ENCODE measurements around the gene TNKS1BP1.
"Not testable (repeated sequence)": the region's sequence is repeated elsewhere in the genome, so short reads cannot be mapped to it uniquely, and the experiment has no call there.

TNKS1BP1 gene

GRCh38 chr11:57283231-57283990 lies 41.3 kb downstream of the TNKS1BP1 start:
- no peak for DNase-seq

DNA sequence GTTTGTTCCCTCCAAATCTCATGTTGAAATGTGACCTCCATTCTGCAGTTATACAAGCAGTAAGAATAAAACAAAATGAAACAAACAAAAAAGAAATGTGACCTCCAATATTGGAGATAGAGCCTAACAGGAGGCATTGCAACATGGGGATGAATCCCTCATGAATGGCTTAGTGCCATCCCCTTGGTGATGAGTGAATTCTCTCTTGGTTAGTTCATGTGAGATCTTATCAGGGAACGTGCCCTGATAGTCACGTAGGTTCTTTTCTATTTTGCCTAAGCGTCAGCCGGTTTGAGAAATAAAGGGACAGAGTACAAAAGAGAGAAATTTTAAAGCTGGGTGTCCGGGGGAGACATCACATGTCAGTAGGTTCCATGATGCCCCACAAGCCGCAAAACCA lies 43.2 kb downstream of the TNKS1BP1 start:
- DNase-seq = not testable (repeated sequence)

DNA sequence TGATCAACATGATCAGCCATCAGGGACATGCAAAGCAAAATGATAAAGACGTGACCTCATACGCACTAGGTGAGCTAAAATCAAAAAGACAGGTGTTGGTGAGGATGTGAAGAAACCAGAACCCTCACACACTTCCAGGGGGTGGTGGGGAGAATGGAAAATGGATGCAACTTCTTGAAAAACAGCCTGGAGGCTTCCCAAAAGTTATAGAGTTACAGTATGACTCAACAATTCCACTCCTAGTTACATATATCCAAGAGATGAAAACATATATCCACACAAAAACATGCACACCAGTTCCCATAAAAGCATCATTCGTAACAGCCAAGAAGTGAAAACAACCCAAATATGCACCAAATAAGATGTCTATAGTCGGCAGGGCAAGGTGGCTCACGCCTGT lies 45.6 kb downstream of the TNKS1BP1 start:
- DNase-seq = no peak

- no peak for DNase-seq
Measured at GRCh38 chr11:57278721-57279095, 46.0 kb downstream of the TNKS1BP1 start.

DNA sequence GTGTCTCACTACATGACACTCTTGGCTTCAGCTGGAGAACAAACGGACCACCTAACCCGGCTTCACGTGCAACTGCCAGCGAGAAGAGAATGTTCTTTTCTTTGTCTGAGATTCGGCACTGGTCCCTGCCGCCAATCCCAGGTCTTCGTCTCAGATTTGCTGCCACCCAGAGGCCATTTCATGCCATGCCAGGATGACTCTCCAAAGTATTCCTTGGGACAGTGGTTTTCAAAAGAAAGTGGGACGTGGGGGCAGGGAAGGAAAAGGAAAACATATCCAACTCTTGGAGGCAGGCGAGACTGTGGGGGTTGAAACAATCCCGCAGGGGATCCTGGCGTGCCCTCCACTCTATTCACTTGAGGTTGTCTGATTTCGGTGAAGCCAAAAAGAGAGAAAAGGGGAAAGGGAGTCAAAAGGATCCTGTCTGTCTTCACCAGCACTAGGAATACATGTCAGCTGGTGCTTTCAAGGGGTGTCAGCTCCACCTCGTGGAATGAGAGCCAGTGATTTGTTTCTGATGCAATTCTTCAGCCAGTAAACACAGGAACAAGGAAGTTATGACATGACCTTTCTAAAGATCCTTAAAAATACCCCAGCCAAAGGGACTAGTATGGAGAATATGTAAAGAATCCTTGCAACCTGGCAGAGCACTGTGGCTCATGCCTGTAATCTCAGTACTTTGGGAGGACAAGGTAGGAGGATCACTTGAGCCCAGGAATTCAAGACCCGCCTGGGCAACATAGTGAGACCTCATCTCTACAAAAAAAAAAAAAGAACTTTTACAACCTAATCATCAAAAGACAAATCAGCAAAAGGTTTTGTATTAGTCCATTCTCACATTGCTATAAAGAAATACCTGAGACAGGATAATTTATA lies 46.7 kb downstream of the TNKS1BP1 start:
- no peak for DNase-seq

GRCh38 chr11:57276971-57277675 lies 47.6 kb downstream of the TNKS1BP1 start:
- no peak for DNase-seq

DNA sequence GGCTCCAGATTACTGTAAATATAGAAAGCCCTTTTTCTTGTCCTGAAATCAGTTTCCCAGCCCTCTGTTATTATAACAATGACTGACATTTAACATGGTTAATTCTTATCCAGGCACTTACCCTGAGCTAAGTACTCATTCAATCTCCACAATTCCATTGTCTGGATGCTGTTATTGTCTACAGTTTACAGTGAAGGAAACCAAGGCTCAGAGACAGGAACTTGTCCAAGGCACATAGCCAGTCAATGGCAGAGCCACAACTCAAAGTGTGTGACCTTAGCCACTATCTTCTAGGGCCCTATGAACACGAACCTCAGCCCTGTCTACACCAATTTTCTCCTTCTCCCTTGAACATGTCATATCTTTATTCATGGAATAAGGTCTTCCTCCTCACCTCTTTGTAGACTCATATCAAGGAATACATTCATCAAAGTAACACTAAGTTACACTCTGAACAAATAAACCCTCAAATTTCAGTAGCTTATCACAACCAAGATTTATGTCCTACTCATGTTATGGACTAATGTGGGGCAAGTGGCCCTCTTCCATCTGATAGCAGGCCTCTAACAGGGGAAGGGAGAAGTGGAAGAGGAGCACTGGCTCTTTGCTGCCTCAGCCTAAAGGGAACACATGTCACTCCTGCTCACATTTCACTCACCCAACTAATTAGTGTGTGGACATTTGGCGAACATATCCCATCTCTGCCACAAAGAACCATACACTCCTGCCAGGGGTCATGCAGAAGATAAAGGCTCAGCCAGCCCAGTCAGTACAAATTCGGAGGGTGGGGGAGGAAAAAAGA lies 48.4 kb downstream of the TNKS1BP1 start:
- DNase-seq = no peak

GRCh38 chr11:57275582-57275981 lies 49.2 kb downstream of the TNKS1BP1 start:
- no peak for DNase-seq

DNA sequence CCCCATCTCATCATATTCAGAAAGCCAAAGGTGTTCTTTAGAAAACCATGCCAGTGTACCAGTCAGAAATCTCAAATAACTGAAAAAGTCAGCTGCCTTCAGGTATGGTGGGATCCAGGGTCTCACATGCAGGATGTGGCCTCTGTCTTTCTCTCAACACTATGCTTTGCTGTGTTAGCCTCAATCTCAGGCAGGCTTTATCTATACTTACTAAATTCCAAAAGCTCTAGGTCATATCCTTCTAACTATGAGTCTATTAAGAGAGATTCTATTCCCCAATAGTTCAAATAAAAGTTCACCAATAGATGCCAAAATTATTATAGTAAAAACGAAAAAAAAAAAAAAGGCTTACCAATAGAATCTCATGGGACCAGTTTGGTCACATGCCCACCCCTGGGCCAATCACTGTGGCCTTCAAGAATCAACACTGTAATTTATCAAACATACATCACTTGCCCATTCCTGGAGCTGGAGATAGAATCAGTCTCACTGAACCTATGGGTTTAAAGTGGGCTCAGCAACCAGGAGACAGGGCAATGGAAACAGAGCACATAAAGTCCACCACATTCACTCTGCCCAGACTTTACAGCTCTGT lies 49.8 kb downstream of the TNKS1BP1 start:
- no peak for DNase-seq

DNA sequence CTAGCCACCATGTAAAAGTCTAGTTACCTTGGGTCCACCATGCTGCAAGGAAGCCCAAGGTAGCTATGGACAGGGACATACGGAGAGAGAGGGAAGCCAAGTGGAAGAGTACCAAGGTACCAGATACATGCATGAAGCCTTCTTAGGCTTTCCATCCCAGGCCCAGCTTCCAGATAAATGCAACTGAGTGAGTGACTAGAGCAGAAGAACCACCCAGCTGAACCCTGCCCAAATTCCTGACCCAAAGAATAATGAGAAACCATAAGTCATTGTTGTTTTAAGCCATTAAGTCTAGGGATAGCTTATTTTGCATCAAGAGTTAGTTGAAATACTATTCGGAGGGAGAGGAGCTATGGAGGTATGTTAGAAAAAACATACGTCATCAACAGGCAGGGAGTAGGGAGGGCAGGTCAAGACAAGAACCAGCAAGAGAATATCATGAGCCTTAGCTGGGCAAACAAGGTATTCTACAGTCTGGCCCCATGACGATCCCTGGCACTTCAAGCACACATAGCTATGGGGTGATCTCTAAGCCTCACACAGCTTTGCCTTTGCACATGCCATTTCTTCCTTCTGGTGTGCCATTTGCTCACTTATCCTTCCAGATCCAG lies 51.2 kb downstream of the TNKS1BP1 start:
- DNase-seq = no peak

GRCh38 chr11:57269571-57270021 lies 55.2 kb downstream of the TNKS1BP1 start:
- no peak for DNase-seq

- DNase-seq = no peak
Measured at GRCh38 chr11:57266157-57266556, 58.6 kb downstream of the TNKS1BP1 start.

GRCh38 chr11:57263351-57263750 lies 61.4 kb downstream of the TNKS1BP1 start:
- DNase-seq = no peak

DNA sequence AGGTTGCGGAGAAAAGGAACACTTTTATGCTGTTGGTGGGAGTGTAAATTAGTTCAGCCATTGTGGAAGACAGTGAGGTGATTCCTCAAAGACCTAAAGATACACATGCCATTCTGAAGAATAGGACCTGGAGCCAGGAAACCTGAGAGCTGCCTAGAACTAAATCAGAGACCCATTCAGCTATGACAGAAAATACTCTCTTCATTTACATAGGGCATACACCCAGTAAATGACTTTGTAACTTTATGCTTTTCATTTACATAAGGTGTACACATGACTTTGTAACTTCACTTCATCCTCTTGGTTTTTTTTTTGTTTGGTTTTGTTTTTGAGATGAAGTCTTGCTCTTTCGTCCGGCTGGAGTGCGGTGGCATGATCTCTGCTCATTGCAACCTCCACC lies 62.6 kb downstream of the TNKS1BP1 start:
- no peak for DNase-seq

GRCh38 chr11:57260937-57261783 lies 63.6 kb downstream of the TNKS1BP1 start:
- no peak for DNase-seq

DNA sequence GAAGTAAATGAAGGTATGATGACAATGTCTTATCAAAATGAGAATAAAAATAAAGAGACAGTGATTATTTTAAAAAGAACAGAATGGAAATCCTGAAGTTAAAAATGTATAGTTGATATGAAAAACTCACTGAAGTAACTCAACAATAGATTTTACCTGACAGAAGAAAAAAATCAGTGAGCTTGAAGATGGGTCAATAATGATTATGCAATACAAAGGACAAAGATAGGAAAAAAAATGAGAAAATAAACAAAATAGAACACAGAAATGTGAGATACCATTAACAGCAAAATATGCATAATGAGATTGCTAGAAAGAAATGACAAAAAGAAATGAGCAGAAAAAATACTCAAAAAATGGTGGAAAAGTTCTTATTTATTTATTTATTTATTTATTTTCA lies 68.6 kb downstream of the TNKS1BP1 start:
- DNase-seq = no peak

GRCh38 chr11:57255618-57256017 lies 69.1 kb downstream of the TNKS1BP1 start:
- no peak for DNase-seq

- DNase-seq = no peak
Measured at GRCh38 chr11:57254631-57255030, 70.1 kb downstream of the TNKS1BP1 start.

DNA sequence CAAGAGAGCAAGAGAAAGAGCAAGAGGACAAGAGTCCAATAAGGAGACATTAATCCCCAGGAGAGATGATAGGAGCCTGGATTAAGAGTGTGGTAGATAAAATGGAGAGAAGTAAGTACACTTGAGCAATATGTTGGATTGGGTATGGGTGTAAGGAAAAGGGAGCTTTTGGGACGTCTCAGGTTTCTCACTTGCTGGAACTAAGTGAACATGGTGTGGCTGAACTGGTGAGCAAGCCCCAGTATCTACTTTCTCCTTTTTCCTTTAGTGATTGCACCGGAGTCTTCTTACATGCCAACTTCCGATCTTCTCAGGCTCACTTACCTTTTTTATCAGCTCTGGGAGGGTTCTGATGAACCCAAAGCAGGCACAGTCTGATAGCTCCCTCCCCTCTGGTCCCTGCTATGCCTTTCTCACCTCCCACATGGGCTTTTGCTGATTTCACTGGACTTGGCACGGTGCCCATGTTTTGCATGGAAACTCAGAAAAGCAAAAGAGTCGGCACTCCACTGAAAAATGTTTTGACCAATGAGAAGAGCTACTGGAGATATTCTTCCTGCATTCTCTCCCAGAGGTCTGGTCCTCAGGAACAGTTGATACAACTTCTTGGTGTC lies 73.2 kb downstream of the TNKS1BP1 start:
- DNase-seq = no peak

DNA sequence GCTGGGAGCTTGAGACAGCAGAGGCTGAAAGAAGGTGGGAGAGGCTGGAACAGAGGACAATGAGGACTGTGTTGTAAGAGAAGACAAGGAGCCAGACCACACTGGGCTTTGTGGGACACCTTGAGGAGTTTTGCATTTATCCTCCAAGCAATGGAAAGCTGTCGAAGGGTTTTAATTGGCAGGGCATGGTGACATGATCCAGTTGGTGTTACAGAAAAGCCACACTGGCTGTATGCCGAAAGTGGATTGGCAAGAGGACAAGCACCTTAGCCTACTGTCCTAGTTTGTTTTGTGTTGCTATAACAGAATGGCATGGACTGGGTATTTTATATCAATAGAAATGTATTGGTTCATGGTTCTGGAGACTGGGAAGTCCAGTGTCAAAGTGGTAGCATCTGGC lies 73.7 kb downstream of the TNKS1BP1 start:
- DNase-seq = no peak

Measured in NCI-H2081 treated with DMSO at 0.1 percent for 48 hours (cell line).